Esophagus muscularis mucosa (tissue), 4 donors: ENCODE data around the gene AOX1.

Experiments used
- CTCF ChIP-seq, 3 experiments: fragments of 200-600 bp in 2 of 3; fragments of 450-650 bp in 1 of 3; sonication (generic) in 2 of 3; IDR thresholded peaks; one replicate each; pipeline ENCODE4 v1.5.1; 2017 to 2019; ENCODE audit warnings: antibody characterized with exemption in 3 of 3, mild to moderate bottlenecking in 2 of 3, moderate library complexity in 1 of 3
- EP300 ChIP-seq: sonication (generic); formaldehyde crosslinking; IDR thresholded peaks from one replicate; pipeline ENCODE4 v1.6.1; 2017; ENCODE audit warnings: antibody characterized with exemption
- POLR2A ChIP-seq: fragments of 450-650 bp; IDR thresholded peaks from one replicate; pipeline ENCODE4 v1.6.1; 2017; ENCODE audit warnings: antibody characterized with exemption, moderate library complexity, mild to moderate bottlenecking, low read depth

- TF ChIP-seq CTCF (IDR thresholded peaks at IDR 0.05) (no peak), POLR2A (no peak), EP300 (no peak)
Observed at GRCh38 chr2:200590090-200590489, 4.3 kb downstream of the AOX1 start.
